Pancreas (tissue), 10 donors: ENCODE results near the gene MFSD6. TPM values are rescaled to one million over a fixed set of nuclear protein-coding genes. Genes with fewer than 3 reads are reported as not detected.

ENCODE experiments used
- ATAC-seq, 4 donors: fragments of 200-7000 bp; cut with Tn5 transposase; one replicate each; pipeline versions ENCODE4 v1.8.0 to v1.9.1; 2020; ENCODE audit warnings: mild to moderate bottlenecking in 4 of 4, moderate library complexity in 4 of 4
- DNase-seq, 6 donors: peaks; one replicate each; pipeline ENCODE4 v3.0.0-alpha.2; 2020
- FAIRE-seq: peaks from 2 replicates; lab custom pipeline; 2012; peaks lifted over from hg19 to GRCh38; lab: Jason Lieb, UNC
- H3K27ac ChIP-seq, 4 donors: fragments of 200-600 bp; sonication (generic); 1 replicate in 3 of 4; 2 replicates in 1 of 4; pipeline versions ENCODE4 v1.5.0 to v1.8.0; 2020
- H3K27me3 ChIP-seq, 4 donors: fragments of 200-600 bp; one replicate each; pipeline ENCODE4 v1.8.0; 2021
- H3K36me3 ChIP-seq, 3 donors: fragments of 200-600 bp; sonication (generic) in 1 of 3; one replicate each; pipeline versions ENCODE4 v1.5.0 to v1.8.0; 2020 to 2021
- H3K4me1 ChIP-seq, 3 donors: fragments of 200-600 bp; one replicate each; pipeline ENCODE4 v1.8.0; 2021
- H3K4me3 ChIP-seq, 4 donors: fragments of 200-600 bp; sonication (generic) in 2 of 4; one replicate each; pipeline versions ENCODE4 v1.5.0 to v1.8.0; 2020 to 2021
- H3K9me3 ChIP-seq, 4 donors: fragments of 200-600 bp; one replicate each; pipeline ENCODE4 v1.8.0; 2021
- WGBS, 2 donors: extraction: QIAGEN DNeasy Blood & Tissue Kit; methylation state at CpG; one replicate each; pipeline ENCODE4 v1.1.7; 2013; 5-methylcytosine and 5-hydroxymethylcytosine counted together
- intact Hi-C, 3 donors: fragments of 100-400 bp; cut with DNase I; formaldehyde crosslinking; loops; one replicate each; pipeline versions ENCODE4 v1.11.1 to v1.14.2; 2022
- polyA plus RNA-seq, 2 donors: library from polyadenylated mRNA; stranded (reverse); fragments of 200-250 nt; gene quantifications; one replicate each; pipeline ENCODE4 v1.2.3, GENCODE V29; 2013
- total RNA-seq, 6 donors: library from RNA; stranded (reverse); fragmentation: NEBNext Ultra II Directional in 4 of 6; extraction: Animal tissue kit (Norgen Biotek cat#: 25700) in 4 of 6; gene quantifications; one replicate each; pipeline versions ENCODE4 v1.2.1 to v1.2.4, GENCODE V29; 2021 to 2023
- TF ChIP-seq, protein P1 (sequence below), 4 donors: fragments of 200-600 bp; sonication (generic) in 3 of 4; IDR thresholded peaks; one replicate each; pipeline versions ENCODE4 v1.5.0 to v1.8.0; 2021; ENCODE audit warnings: antibody characterized with exemption in 4 of 4
- donor health status: healthy with polysubstance abuse.
- donor health status: DM: no; HTN: no; CAD: no; lungs with moderate emphysema.
- donor health status: DM: no; HTN: no; CAD: no.
- donor health status: control.
- donor health status: control.
- donor health status: Bipolar disorder and iron deficiency.
- donor health status: DM: yes; HTN: yes; CAD: no.
- donor health status: DM: no; HTN: no; CAD: no.
- donor health status: DM: no; HTN: no; CAD: no.
- donor health status: DM: yes; HTN: yes; CAD: no.

MFSD6 gene
- total and polyA plus RNA-seq, 8 donors, result 5.3 to 22.9 (median 15.4) TPM

DNA sequence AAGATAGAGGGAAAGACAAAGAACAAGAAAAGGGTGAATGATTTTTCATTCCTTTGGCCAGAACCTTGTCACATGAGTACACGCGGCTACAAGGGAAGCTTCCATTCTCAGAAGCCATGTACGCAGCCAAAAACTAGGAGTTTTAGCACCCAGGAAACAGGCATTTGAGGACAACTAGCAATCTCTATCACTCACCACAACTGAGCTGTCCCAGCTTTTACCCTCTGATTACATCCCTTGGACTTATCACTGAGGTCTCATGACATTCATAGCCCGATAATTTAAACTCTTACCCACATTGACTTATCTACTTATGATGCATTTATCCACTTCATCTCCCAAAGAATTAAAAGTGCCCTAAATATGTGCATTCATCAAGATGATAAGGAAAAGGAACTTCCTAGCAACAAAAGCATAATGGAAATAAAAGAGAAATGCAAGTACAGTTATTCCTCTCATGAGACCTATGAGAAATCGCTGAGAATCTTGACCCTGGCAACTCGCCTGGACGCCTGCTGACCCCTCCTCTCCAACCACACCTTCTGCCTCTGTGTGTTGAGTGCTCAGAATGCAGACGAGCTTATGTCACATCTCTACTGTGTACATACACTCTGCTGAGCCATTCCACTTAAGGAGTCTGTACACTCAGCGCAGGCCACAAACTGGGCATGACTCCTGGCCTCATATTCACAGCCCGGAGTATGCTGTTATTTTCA lies 28.7 kb upstream of the MFSD6 start:
- whole genome bisulfite sequencing, 2 donors, result 70 to 71% methylated on average over 10 of the region's 10 CpGs

GRCh38 chr2:190380962-190381412 lies 27.2 kb upstream of the MFSD6 start:
- no peak for FAIRE-seq
- intact Hi-C loops, result no loop called here
- DNase-seq, result no peak

More for the DNA sequence above, 28.7 kb upstream of the MFSD6 start:
- DNase-seq (no peak), ATAC-seq (peak in 2 of 4 donors; percentile 56 to 59), FAIRE-seq (no peak)
- TF ChIP-seq, protein P1, sequence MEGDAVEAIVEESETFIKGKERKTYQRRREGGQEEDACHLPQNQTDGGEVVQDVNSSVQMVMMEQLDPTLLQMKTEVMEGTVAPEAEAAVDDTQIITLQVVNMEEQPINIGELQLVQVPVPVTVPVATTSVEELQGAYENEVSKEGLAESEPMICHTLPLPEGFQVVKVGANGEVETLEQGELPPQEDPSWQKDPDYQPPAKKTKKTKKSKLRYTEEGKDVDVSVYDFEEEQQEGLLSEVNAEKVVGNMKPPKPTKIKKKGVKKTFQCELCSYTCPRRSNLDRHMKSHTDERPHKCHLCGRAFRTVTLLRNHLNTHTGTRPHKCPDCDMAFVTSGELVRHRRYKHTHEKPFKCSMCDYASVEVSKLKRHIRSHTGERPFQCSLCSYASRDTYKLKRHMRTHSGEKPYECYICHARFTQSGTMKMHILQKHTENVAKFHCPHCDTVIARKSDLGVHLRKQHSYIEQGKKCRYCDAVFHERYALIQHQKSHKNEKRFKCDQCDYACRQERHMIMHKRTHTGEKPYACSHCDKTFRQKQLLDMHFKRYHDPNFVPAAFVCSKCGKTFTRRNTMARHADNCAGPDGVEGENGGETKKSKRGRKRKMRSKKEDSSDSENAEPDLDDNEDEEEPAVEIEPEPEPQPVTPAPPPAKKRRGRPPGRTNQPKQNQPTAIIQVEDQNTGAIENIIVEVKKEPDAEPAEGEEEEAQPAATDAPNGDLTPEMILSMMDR (IDR thresholded peaks at IDR 0.05), result no peak
- Histone ChIP-seq H3K27me3 (no peaks in the 10 kb centered on the region), H3K36me3 (no peaks in the 10 kb centered on the region), H3K4me1 (no peaks in the 10 kb centered on the region), H3K4me3 (no peak overlapping the region), H3K9me3 (no peaks in the 10 kb centered on the region), H3K27ac (no peak overlapping the region)
- intact Hi-C loops, result loop anchor here in 1 of 3 donors (10.0 kb wide), 1 partner anchor 295 kb away; no protein-coding TSS in a partner anchor

DNA sequence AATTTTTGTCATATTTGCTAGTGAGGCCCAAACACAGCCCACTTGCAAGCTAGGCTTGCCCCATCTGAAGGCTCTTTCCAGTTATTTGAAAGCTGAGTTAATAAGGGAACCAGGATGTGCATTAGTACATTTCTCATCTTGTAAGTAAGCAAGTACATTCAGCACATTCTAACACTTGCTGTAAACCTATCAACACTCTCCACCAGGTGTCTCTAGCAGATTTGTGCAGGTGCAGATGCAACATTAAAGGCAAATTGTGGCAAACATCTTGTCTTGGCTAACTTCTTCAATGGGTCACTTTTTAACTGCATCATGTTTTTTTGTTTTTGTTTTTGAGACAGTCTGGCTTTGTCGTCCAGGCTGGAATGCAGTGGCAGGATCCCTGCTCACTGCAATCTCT lies 25.3 kb upstream of the MFSD6 start:
- intact Hi-C loops, result no loop called here
- peak; percentile 55 to 89 (median 79) for ATAC-seq
- no peak overlapping the region for H3K27ac ChIP-seq
- H3K4me3 ChIP-seq, result no peak overlapping the region
- H3K27me3 ChIP-seq, result no peaks in the 10 kb centered on the region
- DNase-seq, result peak in 2 of 6 donors; percentile 7 to 27
- H3K4me1 ChIP-seq, result no peaks in the 10 kb centered on the region
- whole genome bisulfite sequencing, 2 donors, result 44 to 52% methylated on average over 1 of the region's 1 CpG
- FAIRE-seq, result no peak
- no peaks in the 10 kb centered on the region for H3K9me3 ChIP-seq
- TF ChIP-seq, protein P1 (IDR thresholded peaks at IDR 0.05), result peak in 3 of 4 donors; percentile 20 to 36 (median 25)
- H3K36me3 ChIP-seq, result no peaks in the 10 kb centered on the region

More at GRCh38 chr2:190380962-190381412, 27.2 kb upstream of the MFSD6 start:
- TF ChIP-seq, protein P1 (IDR thresholded peaks at IDR 0.05), result no peak
- Histone ChIP-seq H3K4me3 (no peak overlapping the region), H3K4me1 (no peaks in the 10 kb centered on the region), H3K9me3 (no peaks in the 10 kb centered on the region), H3K36me3 (no peaks in the 10 kb centered on the region), H3K27ac (no peak overlapping the region), H3K27me3 (no peaks in the 10 kb centered on the region)
- 61 to 75% methylated on average over 5 of the region's 5 CpGs for WGBS, 2 donors
- ATAC-seq, result no peak

DNA sequence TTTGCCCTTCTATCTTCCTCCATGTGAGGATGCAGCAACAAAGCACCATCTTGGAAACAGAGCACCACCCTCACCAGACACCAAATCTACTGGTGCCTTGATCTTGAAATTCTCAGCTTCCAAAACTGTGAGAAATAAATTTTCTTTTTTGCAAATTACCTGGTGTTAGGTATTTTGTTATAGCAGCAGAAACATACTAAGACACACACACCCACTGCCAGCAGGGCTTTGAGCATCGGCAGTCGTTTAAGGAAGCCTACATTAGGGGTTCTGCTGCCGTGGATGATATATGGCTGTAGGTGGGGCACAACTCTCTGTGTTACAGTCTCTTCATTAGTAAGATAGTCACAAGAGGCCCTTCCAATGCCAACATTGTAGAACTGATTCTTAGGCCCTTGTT lies 20.7 kb upstream of the MFSD6 start:
- no peaks in the 10 kb centered on the region for H3K9me3 ChIP-seq
- no peaks in the 10 kb centered on the region for H3K4me1 ChIP-seq
- ATAC-seq (no peak), DNase-seq (no peak), FAIRE-seq (no peak)
- no peak overlapping the region for H3K27ac ChIP-seq
- H3K36me3 ChIP-seq, result no peaks in the 10 kb centered on the region
- H3K27me3 ChIP-seq, result no peaks in the 10 kb centered on the region
- TF ChIP-seq, protein P1 (IDR thresholded peaks at IDR 0.05), result no peak
- H3K4me3 ChIP-seq, result no peak overlapping the region
- 91 to 96% methylated on average over 3 of the region's 3 CpGs for WGBS, 2 donors
- intact Hi-C loops, result no loop called here

GRCh38 chr2:190396271-190396670 lies 11.9 kb upstream of the MFSD6 start:
- Histone ChIP-seq H3K36me3 (no peaks in the 10 kb centered on the region), H3K27ac (no peak overlapping the region), H3K4me1 (no peaks in the 10 kb centered on the region), H3K27me3 (peaks cover 0 to 3% (median 0%) of the 10 kb centered on the region in 4 donors), H3K9me3 (no peaks in the 10 kb centered on the region), H3K4me3 (no peak overlapping the region)
- no peak for DNase-seq
- FAIRE-seq, result no peak
- 68 to 78% methylated on average over 2 of the region's 2 CpGs for WGBS, 2 donors
- intact Hi-C loops, result no loop called here
- ATAC-seq, result no peak
- TF ChIP-seq, protein P1 (IDR thresholded peaks at IDR 0.05), result no peak
